ENCODE data around the gene ZNF319.
"Not testable (repeated sequence)": the region's sequence is repeated elsewhere in the genome, so short reads cannot be mapped to it uniquely, and the experiment has no call there.

The ZNF319 gene

GRCh38 chr16:58020628-58021521 is 20.4 kb upstream of the ZNF319 start:
- DNase-seq, result peak; percentile 64

- DNase-seq, result no peak
These were observed 19.5 kb upstream of the ZNF319 start for GRCh38 chr16:58019866-58020538.

- no peak for DNase-seq
These were observed 18.3 kb upstream of the ZNF319 start for GRCh38 chr16:58018803-58019202.

GRCh38 chr16:58016840-58017446 is 16.5 kb upstream of the ZNF319 start:
- no peak for DNase-seq

GRCh38 chr16:58013201-58013956 is 12.9 kb upstream of the ZNF319 start:
- DNase-seq, result no peak

- no peak for DNase-seq
These were observed 12.0 kb upstream of the ZNF319 start for GRCh38 chr16:58012481-58012880.

GRCh38 chr16:58011652-58012051 is 11.2 kb upstream of the ZNF319 start:
- DNase-seq, result no peak

- no peak for DNase-seq
These were observed 10.4 kb upstream of the ZNF319 start for GRCh38 chr16:58010886-58011285.

- no peak for DNase-seq
These were observed 9.5 kb upstream of the ZNF319 start for GRCh38 chr16:58009856-58010416.

GRCh38 chr16:58004736-58005135 is 4.3 kb upstream of the ZNF319 start:
- DNase-seq, result not testable (repeated sequence)

GRCh38 chr16:58002936-58003335 is 2.5 kb upstream of the ZNF319 start:
- no peak for DNase-seq

- DNase-seq, result no peak
These were observed 1.9 kb upstream of the ZNF319 start for GRCh38 chr16:58002416-58002800.

- DNase-seq, result no peak
These were observed 1.4 kb upstream of the ZNF319 start for GRCh38 chr16:58001781-58002415.

GRCh38 chr16:58000706-58001676 is 519 bp upstream of the ZNF319 start, which contains the start of gene USB1:
TSS of gene USB1 (plus strand) at chr16:58001407. CDS start at chr16:58001484, 77 bp downstream.
- DNase-seq, result peak; percentile 83

- peak; percentile 34 for DNase-seq
These were observed 1.0 kb downstream of the ZNF319 start for GRCh38 chr16:57999366-57999970.

GRCh38 chr16:57998992-57999365 is 1.5 kb downstream of the ZNF319 start:
- no peak for DNase-seq

- DNase-seq, result peak; percentile 33
These were observed 2.0 kb downstream of the ZNF319 start for GRCh38 chr16:57998486-57998885.

- DNase-seq, result no peak
These were observed 2.8 kb downstream of the ZNF319 start for GRCh38 chr16:57997528-57998265.

GRCh38 chr16:57997176-57997527 is 3.3 kb downstream of the ZNF319 start:
- no peak for DNase-seq
